HepG2 (cell line): ENCODE results near the gene TRAF3. TPM values are rescaled to one million over a fixed set of nuclear protein-coding genes. Genes with fewer than 3 reads are reported as not detected.

Experiments used
- ATAC-seq: fragments of 200-7000 bp; cut with Tn5 transposase; 3 replicates; pipeline ENCODE4 v1.9.1; 2020; ENCODE audit warnings: mild to moderate bottlenecking, moderate library complexity
- BruUV-seq: library from RNA; stranded (reverse); fragments of 400-500 nt; replicated peaks from 2 replicates; lab custom pipeline; 2021; lab: Mats Ljungman, UMichigan
- CTCF ChIA-PET: fragments of 300-600 bp; formaldehyde crosslinking; extraction: SDS; loops from one replicate; lab custom pipeline; 2021; ENCODE audit warnings: low total read pairs, inconsistent platforms, low intra/inter-chr PET ratio; lab: Yijun Ruan, JAX
- POLR2A ChIA-PET: fragments of 350-600 bp; sonication (Branson Sonifier 250); formaldehyde crosslinking; loops from one replicate; lab custom pipeline; 2020; ENCODE audit warnings: antibody characterized with exemption, inconsistent platforms; lab: Yijun Ruan, JAX
- DNase-seq: peaks from one replicate; pipeline ENCODE4 v3.0.0-alpha.2; 2015; ENCODE audit warnings: low spot score
- FAIRE-seq: peaks from 3 replicates; lab custom pipeline; 2011; peaks lifted over from hg19 to GRCh38; lab: Jason Lieb, UNC
- H2AFZ ChIP-seq: one replicate; pipeline ENCODE4 v1.6.1; 2011; ENCODE audit warnings: low read length, inconsistent platforms
- H3K27ac ChIP-seq: fragments of 300-600 bp; 3 replicates; pipeline ENCODE4 v1.8.0; 2011; ENCODE audit warnings: mixed run types, mild to moderate bottlenecking, mixed read lengths, low read length, inconsistent platforms; ENCODE audit not compliant: insufficient read depth; ENCODE audit errors: extremely low read length
- H3K27me3 ChIP-seq, 2 experiments: fragments of 200-600 bp in 1 of 2; 2 replicates in 1 of 2; 3 replicates in 1 of 2; pipeline versions ENCODE4 v1.6.0 to v1.8.0; 2011; ENCODE audit warnings: low read length in 2 of 2, mild to moderate bottlenecking in 2 of 2, moderate library complexity in 2 of 2, inconsistent platforms in 1 of 2; ENCODE audit not compliant: insufficient read depth in 2 of 2, control insufficient read depth in 1 of 2
- H3K36me3 ChIP-seq, 2 experiments: fragments of 200-600 bp in 1 of 2; replicated peaks in 1 of 2; 2 replicates in 1 of 2; 3 replicates in 1 of 2; pipeline versions ENCODE4 v1.5.1 to v1.8.0; 2011; ENCODE audit warnings: low read length in 2 of 2, inconsistent platforms in 1 of 2; ENCODE audit not compliant: insufficient read depth in 2 of 2, control insufficient read depth in 1 of 2
- H3K4me1 ChIP-seq: 2 replicates; pipeline ENCODE4 v1.5.1; 2012; ENCODE audit warnings: low read length, inconsistent platforms; ENCODE audit not compliant: insufficient read depth
- H3K4me2 ChIP-seq: 2 replicates; pipeline ENCODE4 v1.6.0; 2011; ENCODE audit warnings: low read depth, low read length, inconsistent platforms
- H3K4me3 ChIP-seq, 3 experiments: fragments of 200-600 bp in 1 of 3; sonication (generic), shearing (Covaris generic) in 1 of 3; replicated peaks in 1 of 3; 2 replicates each; pipeline ENCODE4 v1.5.1; 2011 to 2016; ENCODE audit warnings: low read length in 3 of 3, inconsistent platforms in 2 of 3, low read depth in 2 of 3, mild to moderate bottlenecking in 2 of 3, control low read depth in 1 of 3, mixed read lengths in 1 of 3; ENCODE audit not compliant: insufficient read depth in 1 of 3
- H3K79me2 ChIP-seq: one replicate; pipeline ENCODE4 v1.6.1; 2011; ENCODE audit warnings: low read length, inconsistent platforms; ENCODE audit not compliant: insufficient read depth
- H3K9ac ChIP-seq: 2 replicates; pipeline ENCODE4 v1.6.0; 2011; ENCODE audit warnings: mild to moderate bottlenecking, low read depth, low read length, inconsistent platforms; ENCODE audit not compliant: insufficient read depth
- H3K9me3 ChIP-seq: 2 replicates; pipeline ENCODE4 v1.5.1; 2012; ENCODE audit warnings: mild to moderate bottlenecking, low read length
- H4K20me1 ChIP-seq: 2 replicates; pipeline ENCODE4 v1.6.0; 2011; ENCODE audit warnings: inconsistent platforms, mild to moderate bottlenecking, low read length, moderate library complexity; ENCODE audit not compliant: insufficient read depth
- CERS6 ChIP-seq: sonication (generic); formaldehyde crosslinking; IDR thresholded peaks from 2 replicates; pipeline ENCODE4 v1.5.0; 2020; ENCODE audit warnings: missing genetic modification reagents
- CTCF ChIP-seq: sonication (generic); formaldehyde crosslinking; IDR thresholded peaks from 2 replicates; pipeline ENCODE4 v1.5.0; 2020; ENCODE audit warnings: mild to moderate bottlenecking, missing genetic modification reagents, moderate library complexity
- DPF2 ChIP-seq: sonication (generic); formaldehyde crosslinking; IDR thresholded peaks from 2 replicates; pipeline ENCODE4 v1.4.0; 2020; ENCODE audit warnings: mild to moderate bottlenecking, low read depth, missing genetic modification reagents, borderline replicate concordance
- FOXO4 ChIP-seq: sonication (generic); formaldehyde crosslinking; conservative IDR thresholded peaks from 2 replicates; pipeline ENCODE4 v1.8.1; 2023; ENCODE audit warnings: missing genetic modification reagents
- LCORL ChIP-seq, 2 experiments: fragments of 450-650 bp in 1 of 2; sonication (generic) in 1 of 2; formaldehyde crosslinking in 1 of 2; IDR thresholded peaks; 2 replicates each; pipeline versions ENCODE4 v1.5.0 to v1.6.1; 2017 to 2020; ENCODE audit warnings: antibody characterized with exemption in 1 of 2, missing genetic modification reagents in 1 of 2
- RORA ChIP-seq: sonication (generic); formaldehyde crosslinking; IDR thresholded peaks from 2 replicates; pipeline ENCODE4 v1.5.0; 2020; ENCODE audit warnings: mild to moderate bottlenecking, missing genetic modification reagents, moderate library complexity
- SYNCRIP ChIP-seq: fragments of 200-400 bp; formaldehyde crosslinking; IDR thresholded peaks from 2 replicates; pipeline ENCODE4 v1.6.1; 2018; ENCODE audit warnings: mild to moderate bottlenecking, low read depth, low read length; ENCODE audit not compliant: insufficient read depth
- TCF7 ChIP-seq: sonication (generic); IDR thresholded peaks from 2 replicates; pipeline ENCODE4 v1.6.1; 2016; ENCODE audit warnings: antibody characterized with exemption, low read depth
- ZNF281 ChIP-seq: sonication (generic); formaldehyde crosslinking; IDR thresholded peaks from 2 replicates; pipeline ENCODE4 v1.4.0; 2020; ENCODE audit warnings: missing genetic modification reagents, borderline replicate concordance
- ZNF678 ChIP-seq: sonication (generic); formaldehyde crosslinking; IDR thresholded peaks from 2 replicates; pipeline ENCODE4 v1.4.0; 2020; ENCODE audit warnings: mild to moderate bottlenecking, missing genetic modification reagents
- ZSCAN12 ChIP-seq: sonication (generic); formaldehyde crosslinking; IDR thresholded peaks from 2 replicates; pipeline ENCODE4 v1.9.0; 2021; ENCODE audit warnings: mild to moderate bottlenecking, missing genetic modification reagents
- WGBS: methylation state at CpG from one replicate; pipeline ENCODE4 v1.1.6; 2017; ENCODE audit warnings: low lambda C conversion rate; 5-methylcytosine and 5-hydroxymethylcytosine counted together
- in situ Hi-C: cut with HindIII; loops from 2 replicates; pipeline ENCODE4 v1.10.0; 2017; ENCODE audit warnings: low pct_unique_long_range_greater_than_20kb; ENCODE audit not compliant: extremely low pct_ligation_motif_present
- intact Hi-C: fragments of 100-400 bp; cut with micrococcal nuclease; formaldehyde crosslinking; loops from one replicate; pipeline ENCODE4 v1.10.0; 2022; ENCODE audit not compliant: unreplicated experiment
- polyA plus RNA-seq, 8 experiments: library from polyadenylated mRNA; depleted of rRNA in 3 of 8; stranded (reverse) in 7 of 8; unstranded in 1 of 8; fragments of >200 nt; fragmentation: Illumina TruSeq in 4 of 8; extraction: Trizol in 4 of 8; gene quantifications; 2 replicates each; pipeline versions ENCODE4 v1.2.1 to v1.2.3, GENCODE V29; 2011 to 2016; ENCODE audit warnings: low read depth in 4 of 8, missing spikeins in 1 of 8, mixed read lengths in 1 of 8; ENCODE audit not compliant: insufficient read depth in 1 of 8
- total RNA-seq, 5 experiments: library from RNA; depleted of rRNA; stranded (reverse); fragments of >200 nt; fragmentation: Illumina TruSeq; extraction: Trizol; gene quantifications; 2 replicates each; pipeline ENCODE4 v1.2.3, GENCODE V29; 2016; ENCODE audit warnings: low read depth in 1 of 5

TRAF3 gene
- total and polyA plus RNA-seq, 2 of the 13 experiments (the other 11 are each of a cell fraction or from before 2014, with no cell fraction given) = 6.9 to 12.2 TPM

- ChIA-PET CTCF (no interaction called here), POLR2A (no interaction called here)
- H3K4me3 ChIP-seq = no peak overlapping the region
- no peaks in the 10 kb centered on the region for H3K27me3 ChIP-seq
- no peak for ATAC-seq
- in situ Hi-C loops (no loop called here), intact Hi-C loops (loop anchor here (5.0 kb wide), 1 partner anchor 43 kb away; no protein-coding TSS in a partner anchor)
- H3K27ac ChIP-seq = no peak overlapping the region
- no peaks in the 10 kb centered on the region for H3K9me3 ChIP-seq
- WGBS = 98% methylated on average over 6 of the region's 6 CpGs
- H4K20me1 ChIP-seq = peaks cover 3% of the 10 kb centered on the region; the same call in 1 of the 2 replicates
- H3K4me1 ChIP-seq = peaks cover 14% of the 10 kb centered on the region
- H3K4me2 ChIP-seq = no peak overlapping the region
- no peak overlapping the region for H2AFZ ChIP-seq
- no TSS peak for BruUV-seq
- H3K79me2 ChIP-seq = no peaks in the 10 kb centered on the region
- TF ChIP-seq LCORL (IDR thresholded peaks at IDR 0.05) = no peak
- TF ChIP-seq LCORL (CRISPR knock-in tag; IDR thresholded peaks at IDR 0.05) = no peak
- no peak for TF ChIP-seq ZSCAN12 (CRISPR knock-in tag)
- no peak for TF ChIP-seq CTCF
- TF ChIP-seq TCF7 = no peak
- no peak for TF ChIP-seq ZNF281 (CRISPR knock-in tag)
- TF ChIP-seq ZNF678 = no peak
- TF ChIP-seq DPF2 = no peak
- TF ChIP-seq CERS6 (CRISPR knock-in tag) = no peak
- TF ChIP-seq RORA = no peak
- no peak for TF ChIP-seq SYNCRIP
- no peak for TF ChIP-seq FOXO4 (CRISPR knock-in tag)
- H3K9ac ChIP-seq = no peak overlapping the region
- FAIRE-seq = no peak
- H3K36me3 ChIP-seq = peaks cover 16 to 46% of the 10 kb centered on the region in 2 experiments
- DNase-seq = no peak
Observed at GRCh38 chr14:102729268-102729667, 48.0 kb upstream of the TRAF3 start.
